ENCODE data around the gene SLC14A1. TPM values are rescaled to one million over a fixed set of nuclear protein-coding genes. Genes with fewer than 3 reads are reported as not detected.

The SLC14A1 gene
- total RNA-seq, 1 experiment from 2014 or later = not detected

DNA sequence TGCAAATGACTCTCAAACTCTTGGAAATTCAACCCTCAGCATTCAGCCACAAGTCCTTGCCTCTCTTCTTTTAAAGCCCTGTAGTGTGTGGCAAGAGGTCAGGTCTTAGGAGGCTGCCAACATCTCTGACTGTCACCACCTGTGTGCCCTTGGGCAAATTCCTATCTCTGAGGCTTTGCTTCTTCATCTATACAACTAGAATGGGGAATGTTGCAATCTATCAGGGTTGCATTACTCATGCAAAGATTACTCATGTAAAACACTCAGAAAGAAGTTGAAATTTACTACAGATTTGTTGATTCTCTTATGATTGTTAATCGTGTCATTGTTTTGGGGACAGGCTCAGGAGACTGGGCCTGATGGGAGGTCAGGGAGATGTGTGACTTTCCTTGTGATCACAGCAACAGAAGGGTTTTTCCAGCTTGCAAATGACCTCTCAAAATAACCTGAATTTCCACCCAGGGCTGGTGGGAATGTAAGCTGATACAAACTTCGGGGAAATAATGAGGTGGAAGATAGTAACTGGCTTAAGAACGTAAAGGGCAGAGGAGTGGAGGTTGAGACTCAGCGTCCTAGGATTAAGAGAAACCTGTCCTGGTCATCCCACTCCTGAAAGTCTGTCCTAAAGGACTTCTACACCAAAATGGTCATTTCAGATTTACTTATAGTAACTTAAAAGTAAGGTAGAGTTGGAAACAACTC is 69.4 kb downstream of the SLC14A1 start:
- no TSS peak for BruUV-seq (replicated peaks)
- ChIA-PET POLR2A (ENCODE audit: unreplicated experiment) (no interaction called here), CTCF (no interaction called here)
- Histone ChIP-seq H3K4me3 (no peak overlapping the region; the same call in 1 of the 2 replicates), H3F3A (ENCODE audit: insufficient read depth, low read depth) (peaks cover 38% of the 10 kb centered on the region), H3K27me3 (ENCODE audit: insufficient read depth, low read depth) (no peaks in the 10 kb centered on the region), H2AFZ (no peak overlapping the region), H3K79me2 (ENCODE audit: low read depth) (no peaks in the 10 kb centered on the region), H3K9me3 (ENCODE audit: insufficient read depth, low read depth) (peaks cover 4% of the 10 kb centered on the region), H3K9me2 (ENCODE audit: insufficient read depth) (no peaks in the 10 kb centered on the region), H3K36me3 (ENCODE audit: low read depth) (no peaks in the 10 kb centered on the region), H3K4me2 (peak overlapping the region; percentile 71), H4K20me1 (ENCODE audit: insufficient read depth) (no peaks in the 10 kb centered on the region), H3K27ac (peak overlapping the region; percentile 97), H3K4me1 (replicated peaks; ENCODE audit: insufficient read depth) (peaks cover 49% of the 10 kb centered on the region)
- TF ChIP-seq EZH2 (IDR thresholded peaks at IDR 0.05; ENCODE audit: low read depth) = no peak
- TF ChIP-seq, protein P1, sequence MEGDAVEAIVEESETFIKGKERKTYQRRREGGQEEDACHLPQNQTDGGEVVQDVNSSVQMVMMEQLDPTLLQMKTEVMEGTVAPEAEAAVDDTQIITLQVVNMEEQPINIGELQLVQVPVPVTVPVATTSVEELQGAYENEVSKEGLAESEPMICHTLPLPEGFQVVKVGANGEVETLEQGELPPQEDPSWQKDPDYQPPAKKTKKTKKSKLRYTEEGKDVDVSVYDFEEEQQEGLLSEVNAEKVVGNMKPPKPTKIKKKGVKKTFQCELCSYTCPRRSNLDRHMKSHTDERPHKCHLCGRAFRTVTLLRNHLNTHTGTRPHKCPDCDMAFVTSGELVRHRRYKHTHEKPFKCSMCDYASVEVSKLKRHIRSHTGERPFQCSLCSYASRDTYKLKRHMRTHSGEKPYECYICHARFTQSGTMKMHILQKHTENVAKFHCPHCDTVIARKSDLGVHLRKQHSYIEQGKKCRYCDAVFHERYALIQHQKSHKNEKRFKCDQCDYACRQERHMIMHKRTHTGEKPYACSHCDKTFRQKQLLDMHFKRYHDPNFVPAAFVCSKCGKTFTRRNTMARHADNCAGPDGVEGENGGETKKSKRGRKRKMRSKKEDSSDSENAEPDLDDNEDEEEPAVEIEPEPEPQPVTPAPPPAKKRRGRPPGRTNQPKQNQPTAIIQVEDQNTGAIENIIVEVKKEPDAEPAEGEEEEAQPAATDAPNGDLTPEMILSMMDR (conservative IDR thresholded peaks at IDR 0.05) = no peak
- peak; percentile 78 to 100 for DNase-seq
- intact Hi-C loops (cut with micrococcal nuclease; ENCODE audit: unreplicated experiment) = loop anchor here (1.0 to 2.0 kb wide), 3 partner anchors 9 to 71 kb away; no protein-coding TSS in a partner anchor

DNA sequence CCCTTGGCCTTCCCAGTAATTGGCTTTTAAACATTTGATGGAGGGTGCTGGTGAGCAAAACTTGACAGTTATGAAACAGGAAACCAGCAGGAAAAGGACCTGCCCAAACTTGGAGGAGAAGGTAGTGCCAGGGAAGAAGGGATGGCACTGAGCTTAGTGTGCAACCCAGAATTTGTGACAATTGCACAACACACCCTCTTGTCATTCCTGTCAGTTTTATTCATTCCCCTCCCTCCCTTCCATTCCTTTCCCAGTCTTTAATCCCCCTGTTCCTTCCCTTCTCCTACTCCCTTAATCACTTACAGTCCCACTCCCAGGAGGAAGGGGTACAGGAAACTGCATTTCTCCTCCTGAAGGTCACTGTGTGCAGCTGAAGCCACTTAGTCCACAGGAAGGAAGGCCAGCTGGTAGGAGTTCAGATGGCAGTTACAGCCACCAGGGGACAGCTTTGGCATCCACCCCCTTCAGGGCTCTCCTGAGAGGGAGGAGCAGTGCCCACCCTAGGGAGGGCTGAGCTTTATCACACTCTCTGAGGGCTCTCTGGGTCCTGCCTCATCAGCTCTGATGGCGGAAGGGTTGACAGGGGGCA is 77.5 kb downstream of the SLC14A1 start:
- intact Hi-C loops (cut with micrococcal nuclease; ENCODE audit: unreplicated experiment) = loop anchor here (1.0 kb wide), 2 partner anchors 8 to 28 kb away; no protein-coding TSS in a partner anchor
- no peaks in the 10 kb centered on the region for H3K36me3 ChIP-seq (ENCODE audit: low read depth)
- TF ChIP-seq, protein P1 (conservative IDR thresholded peaks at IDR 0.05) = no peak
- no peak for TF ChIP-seq EZH2 (IDR thresholded peaks at IDR 0.05; ENCODE audit: low read depth)
- no peaks in the 10 kb centered on the region for H3K9me2 ChIP-seq (ENCODE audit: insufficient read depth)
- H3F3A ChIP-seq (ENCODE audit: insufficient read depth, low read depth) = peaks cover 54% of the 10 kb centered on the region
- no peak overlapping the region for H3K4me3 ChIP-seq
- peaks cover 59% of the 10 kb centered on the region for H3K4me1 ChIP-seq (replicated peaks; ENCODE audit: insufficient read depth)
- peak overlapping the region; percentile 98 for H3K27ac ChIP-seq
- no peaks in the 10 kb centered on the region for H4K20me1 ChIP-seq (ENCODE audit: insufficient read depth)
- ChIA-PET POLR2A (ENCODE audit: unreplicated experiment) (no interaction called here), CTCF (interaction anchor here (1.6 kb wide), 1 partner anchor 38 kb away, joined by 4 read pairs; no protein-coding TSS in a partner anchor)
- peaks cover 14% of the 10 kb centered on the region for H3K9me3 ChIP-seq (ENCODE audit: insufficient read depth, low read depth)
- no peaks in the 10 kb centered on the region for H3K79me2 ChIP-seq (ENCODE audit: low read depth)
- H3K27me3 ChIP-seq (ENCODE audit: insufficient read depth, low read depth) = no peaks in the 10 kb centered on the region
- no TSS peak for BruUV-seq (replicated peaks)
- DNase-seq = no peak
- 0 out of 2 replicates have a peak overlapping the region, but pooled peaks have one; percentile 11 for H2AFZ ChIP-seq
- H3K4me2 ChIP-seq = peak overlapping the region; percentile 64

Other genes starting within 250 kb of the SLC14A1 start
- not detected in 2 replicates for gene SLC14A2, start 108.7 kb upstream of the SLC14A1 start, total RNA-seq (2021)
- 0.50 and 1.0 TPM in 2 replicates for gene SIGLEC15, start 101.5 kb downstream of the SLC14A1 start, total RNA-seq (2021)
- 16.7 and 19.5 TPM in 2 replicates for gene EPG5, start 243.1 kb downstream of the SLC14A1 start, total RNA-seq (2021)